ENCODE results near the gene HHEX.

GRCh38 chr10:92720831-92721165 lies 31.0 kb downstream of the HHEX start:
- TF ChIP-seq CTCF (optimal IDR thresholded peaks at IDR 0.05 in 1 of 3, IDR thresholded peaks at IDR 0.05 in 1 of 3, conservative IDR thresholded peaks at IDR 0.05 in 1 of 3; ENCODE audit: extremely low read depth in 1 of 3, insufficient read depth in 2 of 3, low read length in 3 of 3) = no peak
- TF ChIP-seq EZH2 (IDR thresholded peaks at IDR 0.05; ENCODE audit: low read length) = no peak
